ENCODE data around the gene MXD3.

GRCh38 chr5:177333420-177334154 lies 21.9 kb upstream of the MXD3 start:
- TF ChIP-seq POLR2A (IDR thresholded peaks at IDR 0.05; ENCODE audit: low read length): no peak
- no peak for TF ChIP-seq GATA1 (IDR thresholded peaks at IDR 0.05; ENCODE audit: low read depth, low read length)
